NB4 (cell line): ENCODE data around the gene RAB33B.
"Not testable (repeated sequence)": the region's sequence is repeated elsewhere in the genome, so short reads cannot be mapped to it uniquely, and the experiment has no call there.

Experiments used
- DNase-seq: peaks from one replicate; pipeline ENCODE4 v3.0.0; 2010; ENCODE audit warnings: low read depth
- H3K4me3 ChIP-seq: one replicate; pipeline ENCODE4 v1.5.1; 2011; ENCODE audit warnings: mild to moderate bottlenecking, low read depth, low read length, moderate library complexity
- CTCF ChIP-seq: IDR thresholded peaks from one replicate; pipeline ENCODE4 v1.5.1; 2012; ENCODE audit warnings: low read depth, low read length
- MAX ChIP-seq: IDR thresholded peaks from 2 replicates; pipeline ENCODE4 v1.6.1; 2011; ENCODE audit warnings: low read depth, low read length
- MYC ChIP-seq: IDR thresholded peaks from 2 replicates; pipeline ENCODE4 v1.6.1; 2011; ENCODE audit warnings: low read depth, low read length
- POLR2A ChIP-seq: IDR thresholded peaks from 2 replicates; pipeline ENCODE4 v1.6.1; 2011; ENCODE audit warnings: mild to moderate bottlenecking; ENCODE audit not compliant: insufficient read length; ENCODE audit errors: extremely low read depth

RAB33B gene

GRCh38 chr4:139454111-139455045 lies at the start of gene RAB33B:
RAB33B (plus strand) TSS chr4:139454121; CDS start chr4:139454196, 75 bp downstream.
- no peak; the same call in 1 of the 2 replicates for TF ChIP-seq MAX
- TF ChIP-seq POLR2A, result peak; percentile 28
- no peak for TF ChIP-seq MYC
- no peak for TF ChIP-seq CTCF
- peak; percentile 9 for DNase-seq
- peak within 1 kb of the TSS; percentile 79 for H3K4me3 ChIP-seq

GRCh38 chr4:139410312-139410711 lies 43.6 kb upstream of the RAB33B start:
- DNase-seq, result no peak
- H3K4me3 ChIP-seq, result no peak overlapping the region
- TF ChIP-seq POLR2A (no peak), CTCF (no peak), MAX (no peak), MYC (no peak)

- DNase-seq, result peak; percentile 11
- H3K4me3 ChIP-seq, result not testable (repeated sequence)
These were observed 39.2 kb upstream of the RAB33B start for GRCh38 chr4:139414671-139415210.

- peak; percentile 52 for TF ChIP-seq CTCF
- no peak for TF ChIP-seq MYC
- TF ChIP-seq POLR2A, result no peak
- no peak for TF ChIP-seq MAX
- DNase-seq, result peak; percentile 70
- no peak overlapping the region for H3K4me3 ChIP-seq
These were observed 37.7 kb upstream of the RAB33B start for GRCh38 chr4:139416073-139416673.

- DNase-seq, result peak; percentile 93
- H3K4me3 ChIP-seq, result no peak overlapping the region
- TF ChIP-seq MYC, result peak; percentile 71
- no peak for TF ChIP-seq CTCF
- no peak for TF ChIP-seq POLR2A
- TF ChIP-seq MAX, result peak; percentile 42
These were observed 34.5 kb upstream of the RAB33B start for GRCh38 chr4:139419388-139419914.

- H3K4me3 ChIP-seq, result no peak overlapping the region
- TF ChIP-seq MYC (no peak), MAX (no peak), CTCF (no peak), POLR2A (no peak)
- no peak for DNase-seq
These were observed 33.3 kb upstream of the RAB33B start for GRCh38 chr4:139420652-139421051.
